Upper lobe of right lung (tissue), 1 donor: Measurements from ENCODE around the gene NCEH1. TPM values are rescaled to one million over a fixed set of nuclear protein-coding genes. Genes with fewer than 3 reads are reported as not detected.

Experiments
- ATAC-seq: fragments of 200-7000 bp; cut with Tn5 transposase; one replicate; pipeline ENCODE4 v1.9.1; 2020; ENCODE audit warnings: mild to moderate bottlenecking, moderate library complexity
- DNase-seq: peaks from one replicate; pipeline ENCODE4 v3.0.0-alpha.2; 2020
- H3K27ac ChIP-seq: fragments of 200-600 bp; one replicate; pipeline ENCODE4 v1.8.0; 2022
- H3K27me3 ChIP-seq: fragments of 200-600 bp; one replicate; pipeline ENCODE4 v1.8.0; 2022; ENCODE audit warnings: mild to moderate bottlenecking
- H3K36me3 ChIP-seq: fragments of 200-600 bp; one replicate; pipeline ENCODE4 v1.8.0; 2022
- H3K4me1 ChIP-seq: fragments of 200-600 bp; one replicate; pipeline ENCODE4 v1.8.0; 2022
- H3K4me3 ChIP-seq: fragments of 200-600 bp; one replicate; pipeline ENCODE4 v1.8.0; 2022; ENCODE audit warnings: mild to moderate bottlenecking
- H3K9me3 ChIP-seq: fragments of 200-600 bp; one replicate; pipeline ENCODE4 v1.8.0; 2022
- CTCF ChIP-seq: fragments of 200-600 bp; IDR thresholded peaks from one replicate; pipeline ENCODE4 v1.8.0; 2022; ENCODE audit warnings: antibody characterized with exemption
- intact Hi-C: fragments of 100-400 bp; cut with DNase I; formaldehyde crosslinking; loops from one replicate; pipeline ENCODE4 v1.11.0; 2022
- total RNA-seq: library from RNA; stranded (reverse); fragmentation: NEBNext Ultra II Directional; extraction: Animal tissue kit (Norgen Biotek cat#: 25700); gene quantifications from one replicate; pipeline ENCODE4 v1.2.1, GENCODE V29; 2021
- donor health status: DM: no; HTN: yes; CAD: no; lungs with severe emphysema.

NCEH1 gene
- total RNA-seq, 1 donor from 2014 or later, result 62.1 TPM

GRCh38 chr3:172607305-172608121, 103.4 kb downstream of the NCEH1 start:
- Histone ChIP-seq H3K9me3 (no peaks in the 10 kb centered on the region), H3K4me3 (no peak overlapping the region), H3K27ac (peak overlapping the region; percentile 33), H3K36me3 (no peaks in the 10 kb centered on the region), H3K4me1 (peaks cover 3% of the 10 kb centered on the region), H3K27me3 (no peaks in the 10 kb centered on the region)
- no peak for ATAC-seq
- intact Hi-C loops, result no loop called here
- no peak for TF ChIP-seq CTCF
- no peak for DNase-seq

- Histone ChIP-seq H3K9me3 (no peaks in the 10 kb centered on the region), H3K36me3 (no peaks in the 10 kb centered on the region), H3K27me3 (no peaks in the 10 kb centered on the region), H3K4me3 (no peak overlapping the region), H3K27ac (no peak overlapping the region), H3K4me1 (peaks cover 3% of the 10 kb centered on the region)
- DNase-seq, result no peak
- TF ChIP-seq CTCF, result no peak
- intact Hi-C loops, result no loop called here
- no peak for ATAC-seq
Measured at GRCh38 chr3:172606021-172606420, 104.8 kb downstream of the NCEH1 start.

GRCh38 chr3:172604895-172605646, 105.8 kb downstream of the NCEH1 start:
- no peaks in the 10 kb centered on the region for H3K36me3 ChIP-seq
- no peaks in the 10 kb centered on the region for H3K27me3 ChIP-seq
- ATAC-seq (no peak), DNase-seq (no peak)
- intact Hi-C loops, result no loop called here
- no peak for TF ChIP-seq CTCF
- no peaks in the 10 kb centered on the region for H3K9me3 ChIP-seq
- no peak overlapping the region for H3K27ac ChIP-seq
- no peak overlapping the region for H3K4me3 ChIP-seq
- H3K4me1 ChIP-seq, result peaks cover 3% of the 10 kb centered on the region

- H3K27ac ChIP-seq, result no peak overlapping the region
- DNase-seq (no peak), ATAC-seq (no peak)
- no peak for TF ChIP-seq CTCF
- no peaks in the 10 kb centered on the region for H3K36me3 ChIP-seq
- no peak overlapping the region for H3K4me3 ChIP-seq
- H3K4me1 ChIP-seq, result peaks cover 3% of the 10 kb centered on the region
- H3K27me3 ChIP-seq, result no peaks in the 10 kb centered on the region
- intact Hi-C loops, result no loop called here
- H3K9me3 ChIP-seq, result no peaks in the 10 kb centered on the region
Measured at GRCh38 chr3:172601066-172601832, 109.6 kb downstream of the NCEH1 start.

GRCh38 chr3:172600644-172601065, 110.2 kb downstream of the NCEH1 start:
- no peak for ATAC-seq
- intact Hi-C loops, result no loop called here
- Histone ChIP-seq H3K9me3 (no peaks in the 10 kb centered on the region), H3K27me3 (no peaks in the 10 kb centered on the region), H3K4me3 (no peak overlapping the region), H3K27ac (no peak overlapping the region), H3K36me3 (no peaks in the 10 kb centered on the region), H3K4me1 (peaks cover 5% of the 10 kb centered on the region)
- no peak for DNase-seq
- TF ChIP-seq CTCF, result no peak
